HepG2 (cell line): Measurements from ENCODE around the gene MED19. TPM values are rescaled to one million over a fixed set of nuclear protein-coding genes. Genes with fewer than 3 reads are reported as not detected.

Experiments
- CENPT ChIP-seq: sonication (generic); formaldehyde crosslinking; IDR thresholded peaks from 2 replicates; pipeline ENCODE4 v1.8.0; 2022; ENCODE audit warnings: low read depth, mild to moderate bottlenecking, moderate library complexity, missing genetic modification reagents
- KMT2A ChIP-seq: sonication (generic); formaldehyde crosslinking; IDR thresholded peaks from 2 replicates; pipeline ENCODE4 v1.4.0; 2020; ENCODE audit warnings: missing genetic modification reagents
- MEIS2 ChIP-seq: sonication (generic); formaldehyde crosslinking; IDR thresholded peaks from 2 replicates; pipeline ENCODE4 v1.9.0; 2021; ENCODE audit warnings: mild to moderate bottlenecking, missing genetic modification reagents
- NFE2L1 ChIP-seq: sonication (generic); formaldehyde crosslinking; IDR thresholded peaks from 2 replicates; pipeline ENCODE4 v1.4.0; 2020; ENCODE audit warnings: missing genetic modification reagents, mild to moderate bottlenecking, borderline replicate concordance
- PRDM10 ChIP-seq: sonication (generic); formaldehyde crosslinking; IDR thresholded peaks from 2 replicates; pipeline ENCODE4 v1.4.0; 2020; ENCODE audit warnings: low read depth, missing genetic modification reagents
- SRF ChIP-seq: IDR thresholded peaks from 2 replicates; pipeline ENCODE4 v1.6.1; 2011; ENCODE audit warnings: mild to moderate bottlenecking, low read depth, low read length, moderate library complexity
- ZFX ChIP-seq: sonication (generic); formaldehyde crosslinking; IDR thresholded peaks from 2 replicates; pipeline ENCODE4 v1.4.0; 2020; ENCODE audit warnings: mild to moderate bottlenecking, low read depth, missing genetic modification reagents, moderate library complexity
- ZNF576 ChIP-seq: sonication (generic); formaldehyde crosslinking; IDR thresholded peaks from 2 replicates; pipeline ENCODE4 v1.4.0; 2020; ENCODE audit warnings: mild to moderate bottlenecking, missing genetic modification reagents
- ZNF7 ChIP-seq: IDR thresholded peaks from 2 replicates; pipeline ENCODE4 v1.6.1; 2016; ENCODE audit warnings: missing biosample characterization, missing genetic modification reagents
- ZNF749 ChIP-seq: sonication (generic); formaldehyde crosslinking; IDR thresholded peaks from 2 replicates; pipeline ENCODE4 v1.8.0; 2022; ENCODE audit warnings: mild to moderate bottlenecking, missing genetic modification reagents, moderate library complexity, borderline replicate concordance
- ZSCAN20 ChIP-seq: sonication (generic); formaldehyde crosslinking; IDR thresholded peaks from 2 replicates; pipeline ENCODE4 v1.4.0; 2020; ENCODE audit warnings: missing genetic modification reagents, mild to moderate bottlenecking, borderline replicate concordance
- polyA plus RNA-seq, 8 experiments: library from polyadenylated mRNA; depleted of rRNA in 3 of 8; stranded (reverse) in 7 of 8; unstranded in 1 of 8; fragments of >200 nt; fragmentation: Illumina TruSeq in 4 of 8; extraction: Trizol in 4 of 8; gene quantifications; 2 replicates each; pipeline versions ENCODE4 v1.2.1 to v1.2.3, GENCODE V29; 2011 to 2016; ENCODE audit warnings: low read depth in 4 of 8, missing spikeins in 1 of 8, mixed read lengths in 1 of 8; ENCODE audit not compliant: insufficient read depth in 1 of 8
- total RNA-seq, 5 experiments: library from RNA; depleted of rRNA; stranded (reverse); fragments of >200 nt; fragmentation: Illumina TruSeq; extraction: Trizol; gene quantifications; 2 replicates each; pipeline ENCODE4 v1.2.3, GENCODE V29; 2016; ENCODE audit warnings: low read depth in 1 of 5
- TF ChIP-seq, protein P1 (sequence below): sonication (generic); formaldehyde crosslinking; IDR thresholded peaks from 2 replicates; pipeline ENCODE4 v1.5.1; 2020; ENCODE audit warnings: mild to moderate bottlenecking, moderate library complexity, missing genetic modification reagents
- TF ChIP-seq, protein P2 (sequence below): sonication (generic); formaldehyde crosslinking; IDR thresholded peaks from 2 replicates; pipeline ENCODE4 v1.4.0; 2020; ENCODE audit warnings: mild to moderate bottlenecking, missing genetic modification reagents
- TF ChIP-seq, protein P3 (sequence below): IDR thresholded peaks from 2 replicates; pipeline ENCODE4 v1.4.0; 2020; ENCODE audit warnings: mild to moderate bottlenecking, missing genetic modification reagents

The MED19 gene
- total and polyA plus RNA-seq, 2 of the 13 experiments (the other 11 are each of a cell fraction or from before 2014, with no cell fraction given) = 12.9 to 13.8 TPM

DNA sequence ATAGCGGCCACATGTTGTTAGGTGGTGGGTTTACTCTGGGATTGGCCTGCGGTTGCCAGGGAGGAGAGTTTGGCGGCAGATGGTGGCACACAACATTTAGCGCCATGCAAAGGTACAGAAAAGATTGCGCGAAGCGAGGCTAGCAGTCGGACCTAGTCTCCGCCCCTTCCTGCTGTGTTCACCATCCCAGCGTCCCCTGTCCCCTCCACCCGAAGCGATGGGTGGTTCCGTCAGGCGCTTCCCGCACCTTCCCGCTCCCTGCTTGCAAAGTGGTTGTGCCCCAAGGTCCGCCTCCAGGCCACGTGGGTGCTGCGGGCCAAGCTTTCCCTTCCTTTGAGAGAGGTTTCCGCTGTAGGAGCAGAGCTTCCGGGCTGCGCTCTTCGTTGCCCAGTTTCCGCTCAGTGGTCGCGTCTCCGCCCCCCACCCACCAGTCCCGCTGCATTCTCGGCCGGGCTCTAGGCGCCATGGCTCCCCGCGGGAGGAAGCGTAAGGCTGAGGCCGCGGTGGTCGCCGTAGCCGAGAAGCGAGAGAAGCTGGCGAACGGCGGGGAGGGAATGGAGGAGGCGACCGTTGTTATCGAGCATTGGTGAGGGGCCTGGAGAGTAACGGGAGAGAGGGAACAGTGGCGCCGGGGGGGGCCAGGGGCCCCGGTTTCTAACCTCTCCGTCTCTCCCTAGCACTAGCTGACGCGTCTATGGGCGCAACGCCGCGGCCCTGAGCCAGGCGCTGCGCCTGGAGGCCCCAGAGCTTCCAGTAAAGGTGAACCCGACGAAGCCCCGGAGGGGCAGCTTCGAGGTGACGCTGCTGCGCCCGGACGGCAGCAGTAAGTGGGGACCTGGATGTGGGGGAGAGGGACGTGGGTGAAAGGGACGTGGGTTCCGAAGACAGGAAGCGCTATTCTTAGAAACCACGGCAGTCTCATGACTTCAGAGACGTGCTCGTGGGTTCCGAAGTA lies 29.4 kb upstream of the MED19 start, which contains the start of gene SELENOH (continued):
- TF ChIP-seq PRDM10 (CRISPR knock-in tag) = peak; percentile 98
- TF ChIP-seq ZSCAN20 (CRISPR knock-in tag) = no peak
- TF ChIP-seq ZFX (CRISPR knock-in tag) = peak; percentile 75; the same call in 1 of the 2 replicates
- TF ChIP-seq CENPT (CRISPR knock-in tag) = 0 out of 2 replicates have a peak, but pooled peaks have one; percentile 70
- TF ChIP-seq, protein P1, sequence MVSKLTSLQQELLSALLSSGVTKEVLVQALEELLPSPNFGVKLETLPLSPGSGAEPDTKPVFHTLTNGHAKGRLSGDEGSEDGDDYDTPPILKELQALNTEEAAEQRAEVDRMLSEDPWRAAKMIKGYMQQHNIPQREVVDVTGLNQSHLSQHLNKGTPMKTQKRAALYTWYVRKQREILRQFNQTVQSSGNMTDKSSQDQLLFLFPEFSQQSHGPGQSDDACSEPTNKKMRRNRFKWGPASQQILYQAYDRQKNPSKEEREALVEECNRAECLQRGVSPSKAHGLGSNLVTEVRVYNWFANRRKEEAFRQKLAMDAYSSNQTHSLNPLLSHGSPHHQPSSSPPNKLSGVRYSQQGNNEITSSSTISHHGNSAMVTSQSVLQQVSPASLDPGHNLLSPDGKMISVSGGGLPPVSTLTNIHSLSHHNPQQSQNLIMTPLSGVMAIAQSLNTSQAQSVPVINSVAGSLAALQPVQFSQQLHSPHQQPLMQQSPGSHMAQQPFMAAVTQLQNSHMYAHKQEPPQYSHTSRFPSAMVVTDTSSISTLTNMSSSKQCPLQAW (CRISPR knock-in tag) = 0 out of 2 replicates have a peak, but pooled peaks have one; percentile 82
- no peak for TF ChIP-seq MEIS2 (CRISPR knock-in tag)
- TF ChIP-seq ZNF7 (CRISPR knock-in tag) = no peak
- TF ChIP-seq ZNF576 (CRISPR knock-in tag) = 0 out of 2 replicates have a peak, but pooled peaks have one; percentile 39
- TF ChIP-seq SRF = peak; percentile 26; the same call in 1 of the 2 replicates
- TF ChIP-seq, protein P2, sequence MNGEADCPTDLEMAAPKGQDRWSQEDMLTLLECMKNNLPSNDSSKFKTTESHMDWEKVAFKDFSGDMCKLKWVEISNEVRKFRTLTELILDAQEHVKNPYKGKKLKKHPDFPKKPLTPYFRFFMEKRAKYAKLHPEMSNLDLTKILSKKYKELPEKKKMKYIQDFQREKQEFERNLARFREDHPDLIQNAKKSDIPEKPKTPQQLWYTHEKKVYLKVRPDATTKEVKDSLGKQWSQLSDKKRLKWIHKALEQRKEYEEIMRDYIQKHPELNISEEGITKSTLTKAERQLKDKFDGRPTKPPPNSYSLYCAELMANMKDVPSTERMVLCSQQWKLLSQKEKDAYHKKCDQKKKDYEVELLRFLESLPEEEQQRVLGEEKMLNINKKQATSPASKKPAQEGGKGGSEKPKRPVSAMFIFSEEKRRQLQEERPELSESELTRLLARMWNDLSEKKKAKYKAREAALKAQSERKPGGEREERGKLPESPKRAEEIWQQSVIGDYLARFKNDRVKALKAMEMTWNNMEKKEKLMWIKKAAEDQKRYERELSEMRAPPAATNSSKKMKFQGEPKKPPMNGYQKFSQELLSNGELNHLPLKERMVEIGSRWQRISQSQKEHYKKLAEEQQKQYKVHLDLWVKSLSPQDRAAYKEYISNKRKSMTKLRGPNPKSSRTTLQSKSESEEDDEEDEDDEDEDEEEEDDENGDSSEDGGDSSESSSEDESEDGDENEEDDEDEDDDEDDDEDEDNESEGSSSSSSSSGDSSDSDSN (CRISPR knock-in tag) = peak; percentile 91
- peak; percentile 79; the same call in 1 of the 2 replicates for TF ChIP-seq KMT2A (CRISPR knock-in tag)
- no peak for TF ChIP-seq ZNF749 (CRISPR knock-in tag)
- TF ChIP-seq, protein P3, sequence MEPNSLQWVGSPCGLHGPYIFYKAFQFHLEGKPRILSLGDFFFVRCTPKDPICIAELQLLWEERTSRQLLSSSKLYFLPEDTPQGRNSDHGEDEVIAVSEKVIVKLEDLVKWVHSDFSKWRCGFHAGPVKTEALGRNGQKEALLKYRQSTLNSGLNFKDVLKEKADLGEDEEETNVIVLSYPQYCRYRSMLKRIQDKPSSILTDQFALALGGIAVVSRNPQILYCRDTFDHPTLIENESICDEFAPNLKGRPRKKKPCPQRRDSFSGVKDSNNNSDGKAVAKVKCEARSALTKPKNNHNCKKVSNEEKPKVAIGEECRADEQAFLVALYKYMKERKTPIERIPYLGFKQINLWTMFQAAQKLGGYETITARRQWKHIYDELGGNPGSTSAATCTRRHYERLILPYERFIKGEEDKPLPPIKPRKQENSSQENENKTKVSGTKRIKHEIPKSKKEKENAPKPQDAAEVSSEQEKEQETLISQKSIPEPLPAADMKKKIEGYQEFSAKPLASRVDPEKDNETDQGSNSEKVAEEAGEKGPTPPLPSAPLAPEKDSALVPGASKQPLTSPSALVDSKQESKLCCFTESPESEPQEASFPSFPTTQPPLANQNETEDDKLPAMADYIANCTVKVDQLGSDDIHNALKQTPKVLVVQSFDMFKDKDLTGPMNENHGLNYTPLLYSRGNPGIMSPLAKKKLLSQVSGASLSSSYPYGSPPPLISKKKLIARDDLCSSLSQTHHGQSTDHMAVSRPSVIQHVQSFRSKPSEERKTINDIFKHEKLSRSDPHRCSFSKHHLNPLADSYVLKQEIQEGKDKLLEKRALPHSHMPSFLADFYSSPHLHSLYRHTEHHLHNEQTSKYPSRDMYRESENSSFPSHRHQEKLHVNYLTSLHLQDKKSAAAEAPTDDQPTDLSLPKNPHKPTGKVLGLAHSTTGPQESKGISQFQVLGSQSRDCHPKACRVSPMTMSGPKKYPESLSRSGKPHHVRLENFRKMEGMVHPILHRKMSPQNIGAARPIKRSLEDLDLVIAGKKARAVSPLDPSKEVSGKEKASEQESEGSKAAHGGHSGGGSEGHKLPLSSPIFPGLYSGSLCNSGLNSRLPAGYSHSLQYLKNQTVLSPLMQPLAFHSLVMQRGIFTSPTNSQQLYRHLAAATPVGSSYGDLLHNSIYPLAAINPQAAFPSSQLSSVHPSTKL (CRISPR knock-in tag) = 0 out of 2 replicates have a peak, but pooled peaks have one; percentile 25
- TF ChIP-seq NFE2L1 (CRISPR knock-in tag) = no peak
